HepG2 (cell line): ENCODE data around the gene CDK5RAP1.

ENCODE experiments used
- AFF4 ChIP-seq: sonication (generic); formaldehyde crosslinking; IDR thresholded peaks from 2 replicates; pipeline ENCODE4 v1.4.0; 2020; ENCODE audit warnings: missing genetic modification reagents
- CAMTA2 ChIP-seq: sonication (generic); formaldehyde crosslinking; IDR thresholded peaks from 2 replicates; pipeline ENCODE4 v1.4.0; 2020; ENCODE audit warnings: mild to moderate bottlenecking, missing genetic modification reagents, borderline replicate concordance
- DNMT1 ChIP-seq: sonication (generic); formaldehyde crosslinking; IDR thresholded peaks from 2 replicates; pipeline ENCODE4 v1.5.1; 2020; ENCODE audit warnings: mild to moderate bottlenecking, missing genetic modification reagents
- E2F5 ChIP-seq: sonication (generic); formaldehyde crosslinking; conservative IDR thresholded peaks from 2 replicates; pipeline ENCODE4 v1.4.0; 2020; ENCODE audit warnings: missing genetic modification reagents
- EP300 ChIP-seq, 3 experiments: sonication (generic) in 1 of 3; formaldehyde crosslinking in 1 of 3; IDR thresholded peaks; 2 replicates each; pipeline versions ENCODE4 v1.5.1 to v1.6.1; 2011 to 2020; ENCODE audit warnings: low read depth in 2 of 3, low read length in 2 of 3, borderline replicate concordance in 1 of 3, improper control_type of control experiment in 1 of 3, mild to moderate bottlenecking in 1 of 3, missing genetic modification reagents in 1 of 3, moderate library complexity in 1 of 3
- POLR2A ChIP-seq, 2 experiments: IDR thresholded peaks; 2 replicates each; pipeline ENCODE4 v1.6.1; 2011; ENCODE audit warnings: low read depth in 2 of 2, low read length in 2 of 2, mild to moderate bottlenecking in 1 of 2, moderate library complexity in 1 of 2; ENCODE audit not compliant: insufficient read depth in 1 of 2
- SRSF9 ChIP-seq: fragments of 200-400 bp; formaldehyde crosslinking; IDR thresholded peaks from 2 replicates; pipeline ENCODE4 v1.6.1; 2018; ENCODE audit warnings: borderline replicate concordance, mild to moderate bottlenecking, low read depth, low read length; ENCODE audit not compliant: insufficient read depth, poor library complexity, severe bottlenecking
- TMF1 ChIP-seq: sonication (generic); formaldehyde crosslinking; IDR thresholded peaks from 2 replicates; pipeline ENCODE4 v1.8.1; 2022; ENCODE audit warnings: low read depth, missing genetic modification reagents
- ZNF232 ChIP-seq: sonication (generic); formaldehyde crosslinking; IDR thresholded peaks from 2 replicates; pipeline ENCODE4 v1.4.0; 2020; ENCODE audit warnings: missing genetic modification reagents, borderline replicate concordance
- TF ChIP-seq, protein P1 (sequence below): sonication (generic); formaldehyde crosslinking; IDR thresholded peaks from 2 replicates; pipeline ENCODE4 v1.5.0; 2020; ENCODE audit warnings: mild to moderate bottlenecking, missing genetic modification reagents, moderate library complexity
- TF ChIP-seq, protein P2 (sequence below): sonication (generic); formaldehyde crosslinking; IDR thresholded peaks from 2 replicates; pipeline ENCODE4 v1.4.0; 2020; ENCODE audit warnings: missing genetic modification reagents, borderline replicate concordance
- TF ChIP-seq, protein P3 (sequence below): sonication (generic); formaldehyde crosslinking; IDR thresholded peaks from 2 replicates; pipeline ENCODE4 v1.4.0; 2020; ENCODE audit warnings: mild to moderate bottlenecking, missing genetic modification reagents

- TF ChIP-seq, protein P1, sequence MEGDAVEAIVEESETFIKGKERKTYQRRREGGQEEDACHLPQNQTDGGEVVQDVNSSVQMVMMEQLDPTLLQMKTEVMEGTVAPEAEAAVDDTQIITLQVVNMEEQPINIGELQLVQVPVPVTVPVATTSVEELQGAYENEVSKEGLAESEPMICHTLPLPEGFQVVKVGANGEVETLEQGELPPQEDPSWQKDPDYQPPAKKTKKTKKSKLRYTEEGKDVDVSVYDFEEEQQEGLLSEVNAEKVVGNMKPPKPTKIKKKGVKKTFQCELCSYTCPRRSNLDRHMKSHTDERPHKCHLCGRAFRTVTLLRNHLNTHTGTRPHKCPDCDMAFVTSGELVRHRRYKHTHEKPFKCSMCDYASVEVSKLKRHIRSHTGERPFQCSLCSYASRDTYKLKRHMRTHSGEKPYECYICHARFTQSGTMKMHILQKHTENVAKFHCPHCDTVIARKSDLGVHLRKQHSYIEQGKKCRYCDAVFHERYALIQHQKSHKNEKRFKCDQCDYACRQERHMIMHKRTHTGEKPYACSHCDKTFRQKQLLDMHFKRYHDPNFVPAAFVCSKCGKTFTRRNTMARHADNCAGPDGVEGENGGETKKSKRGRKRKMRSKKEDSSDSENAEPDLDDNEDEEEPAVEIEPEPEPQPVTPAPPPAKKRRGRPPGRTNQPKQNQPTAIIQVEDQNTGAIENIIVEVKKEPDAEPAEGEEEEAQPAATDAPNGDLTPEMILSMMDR (CRISPR knock-in tag), result no peak
- TF ChIP-seq POLR2A (IDR thresholded peaks at IDR 0.05; ENCODE audit: insufficient read depth in 1 of 2, low read depth in 2 of 2, low read length in 2 of 2) (no peak), TMF1 (CRISPR knock-in tag) (no peak), EP300 (IDR thresholded peaks at IDR 0.05; ENCODE audit: low read depth in 2 of 2, low read length in 2 of 2) (no peak), EP300 (CRISPR knock-in tag; IDR thresholded peaks at IDR 0.05; ENCODE audit: borderline replicate concordance) (no peak), ZNF232 (no peak), DNMT1 (CRISPR knock-in tag) (no peak), AFF4 (CRISPR knock-in tag) (no peak), E2F5 (no peak), CAMTA2 (CRISPR knock-in tag) (no peak), SRSF9 (no peak)
- TF ChIP-seq, protein P2, sequence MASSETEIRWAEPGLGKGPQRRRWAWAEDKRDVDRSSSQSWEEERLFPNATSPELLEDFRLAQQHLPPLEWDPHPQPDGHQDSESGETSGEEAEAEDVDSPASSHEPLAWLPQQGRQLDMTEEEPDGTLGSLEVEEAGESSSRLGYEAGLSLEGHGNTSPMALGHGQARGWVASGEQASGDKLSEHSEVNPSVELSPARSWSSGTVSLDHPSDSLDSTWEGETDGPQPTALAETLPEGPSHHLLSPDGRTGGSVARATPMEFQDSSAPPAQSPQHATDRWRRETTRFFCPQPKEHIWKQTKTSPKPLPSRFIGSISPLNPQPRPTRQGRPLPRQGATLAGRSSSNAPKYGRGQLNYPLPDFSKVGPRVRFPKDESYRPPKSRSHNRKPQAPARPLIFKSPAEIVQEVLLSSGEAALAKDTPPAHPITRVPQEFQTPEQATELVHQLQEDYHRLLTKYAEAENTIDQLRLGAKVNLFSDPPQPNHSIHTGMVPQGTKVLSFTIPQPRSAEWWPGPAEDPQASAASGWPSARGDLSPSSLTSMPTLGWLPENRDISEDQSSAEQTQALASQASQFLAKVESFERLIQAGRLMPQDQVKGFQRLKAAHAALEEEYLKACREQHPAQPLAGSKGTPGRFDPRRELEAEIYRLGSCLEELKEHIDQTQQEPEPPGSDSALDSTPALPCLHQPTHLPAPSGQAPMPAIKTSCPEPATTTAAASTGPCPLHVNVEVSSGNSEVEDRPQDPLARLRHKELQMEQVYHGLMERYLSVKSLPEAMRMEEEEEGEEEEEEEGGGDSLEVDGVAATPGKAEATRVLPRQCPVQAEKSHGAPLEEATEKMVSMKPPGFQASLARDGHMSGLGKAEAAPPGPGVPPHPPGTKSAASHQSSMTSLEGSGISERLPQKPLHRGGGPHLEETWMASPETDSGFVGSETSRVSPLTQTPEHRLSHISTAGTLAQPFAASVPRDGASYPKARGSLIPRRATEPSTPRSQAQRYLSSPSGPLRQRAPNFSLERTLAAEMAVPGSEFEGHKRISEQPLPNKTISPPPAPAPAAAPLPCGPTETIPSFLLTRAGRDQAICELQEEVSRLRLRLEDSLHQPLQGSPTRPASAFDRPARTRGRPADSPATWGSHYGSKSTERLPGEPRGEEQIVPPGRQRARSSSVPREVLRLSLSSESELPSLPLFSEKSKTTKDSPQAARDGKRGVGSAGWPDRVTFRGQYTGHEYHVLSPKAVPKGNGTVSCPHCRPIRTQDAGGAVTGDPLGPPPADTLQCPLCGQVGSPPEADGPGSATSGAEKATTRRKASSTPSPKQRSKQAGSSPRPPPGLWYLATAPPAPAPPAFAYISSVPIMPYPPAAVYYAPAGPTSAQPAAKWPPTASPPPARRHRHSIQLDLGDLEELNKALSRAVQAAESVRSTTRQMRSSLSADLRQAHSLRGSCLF (CRISPR knock-in tag), result no peak
- TF ChIP-seq, protein P3, sequence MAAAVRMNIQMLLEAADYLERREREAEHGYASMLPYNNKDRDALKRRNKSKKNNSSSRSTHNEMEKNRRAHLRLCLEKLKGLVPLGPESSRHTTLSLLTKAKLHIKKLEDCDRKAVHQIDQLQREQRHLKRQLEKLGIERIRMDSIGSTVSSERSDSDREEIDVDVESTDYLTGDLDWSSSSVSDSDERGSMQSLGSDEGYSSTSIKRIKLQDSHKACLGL (CRISPR knock-in tag), result no peak
These were observed 84.4 kb downstream of the CDK5RAP1 start for GRCh38 chr20:33316958-33317357.
